HG03066 (cell line): ENCODE results near the gene SYPL1.
"Not testable (repeated sequence)": the region's sequence is repeated elsewhere in the genome, so short reads cannot be mapped to it uniquely, and the experiment has no call there.

Experiments
- ATAC-seq: cut with Tn5 transposase; IDR thresholded peaks from one replicate; pipeline ENCODE4 v1.9.1; 2021; ENCODE audit warnings: low read depth; ENCODE audit not compliant: unreplicated experiment

The SYPL1 gene

DNA sequence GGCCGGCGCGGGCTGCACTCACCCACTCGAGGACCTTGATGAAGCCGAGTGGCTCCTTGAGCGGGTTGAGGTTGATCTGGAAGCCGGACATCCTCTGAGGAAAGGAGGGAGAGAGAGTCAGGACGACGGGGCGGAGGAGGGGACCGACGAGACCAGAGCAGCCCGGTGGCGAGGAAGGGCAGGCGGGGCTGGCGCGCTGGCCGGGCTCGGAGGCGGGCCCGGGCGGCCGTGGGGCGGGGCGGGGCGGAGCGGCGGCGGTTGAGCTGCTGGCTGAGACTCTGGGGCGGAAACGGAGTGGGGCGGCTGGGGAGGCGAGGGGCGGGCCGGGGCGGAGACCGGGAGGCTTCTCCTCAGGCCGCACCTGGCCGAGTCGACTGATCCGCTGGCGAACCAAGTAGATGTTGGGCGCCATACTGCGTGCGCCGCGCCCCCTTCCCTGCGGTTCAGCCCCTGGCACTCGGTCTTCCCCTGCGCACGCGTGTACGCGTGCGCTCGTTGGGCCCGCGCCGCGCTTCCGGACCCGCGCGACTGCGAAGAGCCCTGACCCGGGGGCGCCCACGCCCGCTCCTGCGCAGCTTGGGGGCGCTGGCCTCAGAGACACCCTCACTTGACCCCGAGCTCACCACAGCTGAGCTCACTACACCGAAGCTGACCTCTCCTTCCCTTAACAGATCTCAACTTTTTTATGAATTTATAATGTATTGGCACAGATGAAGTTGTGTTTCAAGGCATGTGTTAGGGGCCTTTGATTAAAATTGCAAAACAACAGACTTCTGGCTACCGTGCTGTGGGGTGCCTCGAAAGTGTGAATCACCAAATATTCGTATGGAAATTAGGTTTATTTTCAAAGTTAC is at the start of gene SYPL1:
SYPL1 (minus strand) TSS at position 195 of the 854 bp plus-strand sequence; CDS start at position 91, 104 bp downstream.
- peak; percentile 76 for ATAC-seq

- ATAC-seq = peak; percentile 52
Measured at GRCh38 chr7:106155027-106155426, 42.9 kb upstream of the SYPL1 start.

GRCh38 chr7:106153891-106154449 is 41.9 kb upstream of the SYPL1 start:
- peak; percentile 70 for ATAC-seq

DNA sequence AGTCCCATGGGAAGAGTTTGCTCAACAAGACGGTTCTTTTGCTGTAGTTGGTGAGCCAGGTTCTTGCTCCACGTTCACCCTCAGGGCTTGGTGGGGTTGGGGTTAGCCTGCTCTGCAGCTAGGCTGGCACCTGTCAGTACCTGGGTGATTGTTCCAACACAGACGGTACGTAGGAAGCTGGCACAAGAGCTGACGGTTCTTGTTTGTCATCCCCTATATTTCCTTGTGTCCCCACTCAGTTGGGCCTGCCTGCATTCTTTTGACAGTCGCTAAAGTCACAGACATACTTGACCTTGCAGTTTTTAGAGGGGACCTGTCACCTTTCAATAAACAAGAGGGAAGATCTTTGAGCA is 40.2 kb upstream of the SYPL1 start:
- ATAC-seq = no peak

GRCh38 chr7:106151459-106152312 is 39.6 kb upstream of the SYPL1 start:
- no peak for ATAC-seq

DNA sequence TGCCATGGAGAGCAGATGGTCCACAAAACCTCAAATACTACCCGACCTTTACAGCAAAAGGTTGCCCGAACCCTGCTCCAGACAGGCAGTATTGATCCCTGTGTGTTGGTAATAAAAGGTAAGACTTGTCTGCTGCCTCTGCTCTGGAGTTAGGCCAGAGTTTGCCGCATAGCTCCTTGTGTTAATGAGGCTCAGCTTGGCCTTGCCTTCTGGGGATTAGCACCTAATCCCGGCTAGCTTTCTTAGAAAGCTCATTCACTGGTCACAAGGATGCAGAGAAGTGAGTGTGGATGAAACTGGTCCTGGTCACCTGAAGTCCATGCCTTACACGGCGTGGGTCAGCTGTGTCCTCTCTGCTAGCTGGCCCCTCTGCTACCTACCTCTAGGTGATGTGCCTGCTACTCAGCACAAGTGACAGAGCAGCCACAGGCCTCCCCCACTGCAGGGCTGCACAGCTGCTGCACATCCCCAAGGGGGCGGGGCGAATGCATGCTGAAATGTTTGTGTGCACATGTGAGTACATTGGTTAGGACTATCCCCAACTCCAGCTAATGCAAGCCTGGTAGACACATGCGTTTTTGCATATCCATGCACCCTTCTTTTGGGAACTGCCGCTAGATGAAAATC is 31.7 kb upstream of the SYPL1 start:
- ATAC-seq = no peak

DNA sequence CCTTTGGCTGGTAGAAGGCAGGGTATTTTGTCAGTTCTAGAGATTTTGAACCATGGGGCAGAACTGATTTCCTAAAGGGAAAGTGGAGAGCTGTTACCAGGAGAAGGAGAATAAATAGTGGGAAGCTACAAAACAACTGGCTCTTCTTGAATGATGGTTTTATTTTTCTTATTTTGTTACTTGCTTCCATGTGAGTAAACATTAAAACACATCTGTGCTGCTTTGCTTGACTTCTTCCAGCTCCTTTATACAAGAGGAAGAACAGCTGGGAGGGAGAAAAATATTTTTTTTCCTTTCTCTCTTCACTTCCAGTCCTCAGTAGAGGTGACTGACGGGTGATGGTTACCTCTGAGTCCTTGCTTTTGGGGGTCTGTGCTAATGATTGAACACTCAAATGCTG is 30.0 kb upstream of the SYPL1 start:
- ATAC-seq = no peak

GRCh38 chr7:106140406-106141173 is 28.5 kb upstream of the SYPL1 start:
- ATAC-seq = no peak

- ATAC-seq = no peak
Measured at GRCh38 chr7:106139265-106140251, 27.4 kb upstream of the SYPL1 start.

- ATAC-seq = no peak
Measured at GRCh38 chr7:106138776-106139175, 26.7 kb upstream of the SYPL1 start.

- ATAC-seq = not testable (repeated sequence)
Measured at GRCh38 chr7:106138181-106138580, 26.1 kb upstream of the SYPL1 start.

DNA sequence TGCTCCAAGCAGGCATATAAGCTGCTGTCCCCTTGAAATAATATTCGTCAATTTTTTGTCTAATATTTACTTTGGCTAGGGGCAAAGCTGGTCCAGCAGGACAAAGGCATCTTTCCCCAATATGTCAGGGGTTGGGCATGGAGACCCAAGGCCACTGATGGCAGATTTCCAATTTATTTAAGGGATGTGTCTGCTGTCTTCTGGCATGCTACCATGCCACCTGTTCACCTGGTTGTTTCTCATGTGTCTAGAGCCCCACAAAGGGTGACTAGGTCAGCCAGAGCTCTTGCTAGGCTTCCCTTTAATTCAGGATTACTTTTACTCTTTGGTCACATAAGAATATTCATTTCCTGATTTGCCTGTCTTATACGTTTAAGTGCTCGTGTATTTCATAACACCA is 22.1 kb upstream of the SYPL1 start:
- no peak for ATAC-seq

DNA sequence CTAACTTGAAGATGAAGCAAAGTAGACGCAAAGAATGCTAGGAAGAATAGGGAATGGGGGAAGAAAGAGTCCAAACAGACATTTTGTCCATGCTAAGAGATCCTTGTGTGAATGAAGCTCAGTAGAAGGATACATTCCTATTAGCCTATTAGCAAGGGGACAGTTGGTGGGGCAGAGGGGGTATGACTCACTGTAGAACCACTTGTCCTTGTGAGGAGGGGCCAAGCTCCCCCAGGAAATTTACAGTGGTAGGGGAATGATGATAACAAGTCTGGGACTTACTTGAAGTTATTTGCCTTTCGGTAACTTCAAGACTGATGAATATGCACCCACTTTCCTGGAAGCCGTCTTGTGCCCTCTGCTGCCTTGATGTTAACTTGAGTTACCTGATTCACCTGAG is 17.2 kb upstream of the SYPL1 start:
- no peak for ATAC-seq

GRCh38 chr7:106128836-106129235 is 16.7 kb upstream of the SYPL1 start:
- ATAC-seq = no peak

DNA sequence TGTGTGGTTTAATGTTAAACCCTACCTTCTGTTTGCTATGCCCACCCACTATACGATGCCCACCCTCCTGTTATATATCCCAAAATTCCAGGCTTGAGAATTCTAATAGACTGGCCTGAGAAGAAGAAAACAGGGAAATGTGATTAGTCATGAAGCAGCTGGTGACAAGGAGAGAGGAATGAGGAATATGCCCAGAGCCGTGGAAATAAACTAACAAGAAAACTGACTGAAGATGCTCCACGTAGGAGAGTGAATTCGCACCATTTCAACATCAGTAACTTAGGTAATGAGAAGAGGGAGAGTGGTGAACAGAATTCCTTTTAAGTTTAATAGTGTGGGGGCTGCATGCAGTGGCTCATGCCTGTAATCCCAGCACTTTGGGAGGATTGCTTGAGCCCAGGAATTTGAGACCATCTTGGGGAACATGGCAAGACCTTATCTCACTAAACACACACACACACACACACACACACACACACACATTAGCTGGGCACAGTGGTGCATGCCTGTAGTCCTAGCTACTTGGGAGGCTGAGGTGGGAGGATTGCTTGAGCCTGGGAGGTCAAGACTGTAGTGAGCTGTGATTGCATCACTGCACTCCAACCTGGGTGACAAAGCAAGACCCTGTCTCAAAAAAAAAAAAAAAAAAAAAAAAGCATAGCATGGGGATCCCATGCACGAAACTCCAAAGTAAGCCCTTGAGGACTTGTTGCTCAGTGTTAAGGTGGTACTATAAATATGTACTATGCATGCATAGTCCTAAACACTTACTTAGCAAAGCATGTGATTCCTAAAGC is 16.1 kb upstream of the SYPL1 start:
- ATAC-seq = no peak

DNA sequence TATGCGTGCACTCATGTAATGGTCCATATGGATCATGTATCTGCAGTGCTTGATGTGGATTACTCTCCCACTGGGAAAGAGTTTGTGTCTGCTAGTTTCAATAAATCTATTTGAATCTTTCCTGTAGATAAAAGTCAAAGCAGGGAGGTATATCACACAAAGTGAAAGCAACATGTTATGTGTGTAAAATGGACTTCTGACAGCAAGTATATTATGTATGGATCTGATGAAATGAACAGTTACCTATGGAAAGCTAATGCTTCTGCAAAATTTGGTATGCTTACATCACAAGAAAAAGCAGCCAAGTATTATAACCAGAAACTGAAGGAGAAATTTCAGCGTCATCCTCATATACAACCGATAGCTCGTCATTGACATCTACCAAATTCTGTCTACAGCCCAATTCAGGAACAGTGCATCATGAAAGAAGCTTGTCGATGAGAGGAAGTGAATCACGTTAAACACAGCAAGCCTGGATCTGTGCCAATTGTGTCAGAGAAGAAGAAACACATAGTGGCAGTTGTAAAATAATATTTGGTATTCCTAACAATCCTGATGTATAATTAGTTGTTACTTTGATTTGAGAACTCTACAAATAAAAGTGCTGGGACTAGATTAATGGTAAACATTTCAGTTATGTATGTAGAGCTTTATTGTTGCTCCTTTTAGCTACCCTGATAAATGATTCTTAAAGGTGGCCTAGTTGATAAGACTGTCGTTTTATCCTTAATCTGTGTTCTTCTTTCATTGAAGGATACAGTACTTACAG is 14.2 kb upstream of the SYPL1 start:
- no peak for ATAC-seq

DNA sequence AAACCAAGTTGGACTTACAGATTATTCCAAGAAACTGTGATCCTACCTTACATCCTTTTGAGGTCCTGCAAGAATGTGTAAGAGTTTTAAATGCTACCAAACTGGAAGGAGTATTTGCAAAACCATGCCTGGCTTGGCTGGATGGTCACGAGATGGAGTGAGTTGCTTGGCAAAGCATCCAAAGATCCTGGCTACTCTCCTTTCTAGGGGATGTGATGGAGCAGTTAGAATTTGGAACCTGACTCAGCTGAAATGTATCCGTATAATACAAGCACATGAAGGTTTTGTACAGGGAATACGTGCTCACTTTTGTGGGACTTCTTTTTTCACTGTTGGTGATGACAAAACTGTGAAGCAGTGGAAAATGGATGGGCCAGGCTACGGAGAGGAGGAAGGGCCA is 13.3 kb upstream of the SYPL1 start:
- ATAC-seq = no peak
